Ishikawa (cell line): ENCODE data around the gene SPATA31D3.
"Not testable (repeated sequence)": the region's sequence is repeated elsewhere in the genome, so short reads cannot be mapped to it uniquely, and the experiment has no call there.

ENCODE experiments used
- CEBPB ChIP-seq: IDR thresholded peaks from 2 replicates; pipeline ENCODE4 v1.6.1; 2012
- CREB1 ChIP-seq: IDR thresholded peaks from 2 replicates; pipeline ENCODE4 v1.6.1; 2012; ENCODE audit warnings: low read depth
- EGR1 ChIP-seq: IDR thresholded peaks from 2 replicates; pipeline ENCODE4 v1.6.1; 2012
- EP300 ChIP-seq: IDR thresholded peaks from 2 replicates; pipeline ENCODE4 v1.6.1; 2012; ENCODE audit warnings: borderline replicate concordance
- FOXM1 ChIP-seq: IDR thresholded peaks from 2 replicates; pipeline ENCODE4 v1.6.1; 2012; ENCODE audit warnings: low read depth, borderline replicate concordance
- NFIC ChIP-seq: IDR thresholded peaks from 2 replicates; pipeline ENCODE4 v1.6.1; 2012
- RAD21 ChIP-seq: IDR thresholded peaks from 2 replicates; pipeline ENCODE4 v1.6.1; 2012; ENCODE audit warnings: low read depth
- REST ChIP-seq: IDR thresholded peaks from 2 replicates; pipeline ENCODE4 v1.6.1; 2012; ENCODE audit warnings: low read depth, mild to moderate bottlenecking
- TAF1 ChIP-seq: IDR thresholded peaks from 2 replicates; pipeline ENCODE4 v1.6.1; 2012; ENCODE audit warnings: low read depth, mild to moderate bottlenecking
- TCF12 ChIP-seq: IDR thresholded peaks from 2 replicates; pipeline ENCODE4 v1.6.1; 2012; ENCODE audit warnings: low read depth
- TEAD4 ChIP-seq: IDR thresholded peaks from 2 replicates; pipeline ENCODE4 v1.6.1; 2012
- USF1 ChIP-seq: IDR thresholded peaks from 2 replicates; pipeline ENCODE4 v1.6.1; 2012
- YY1 ChIP-seq: IDR thresholded peaks from 2 replicates; pipeline ENCODE4 v1.6.1; 2012; ENCODE audit warnings: low read depth
- ZBTB7A ChIP-seq: IDR thresholded peaks from 2 replicates; pipeline ENCODE4 v1.6.1; 2012; ENCODE audit warnings: low read depth
- TF ChIP-seq, protein P1 (sequence below): IDR thresholded peaks from 2 replicates; pipeline ENCODE4 v1.6.1; 2012

SPATA31D3 gene

GRCh38 chr9:81902626-81903025 lies 40.7 kb upstream of the SPATA31D3 start:
- TF ChIP-seq EP300, result no peak
- no peak for TF ChIP-seq USF1
- no peak for TF ChIP-seq YY1
- no peak for TF ChIP-seq REST

- TF ChIP-seq, protein P1, sequence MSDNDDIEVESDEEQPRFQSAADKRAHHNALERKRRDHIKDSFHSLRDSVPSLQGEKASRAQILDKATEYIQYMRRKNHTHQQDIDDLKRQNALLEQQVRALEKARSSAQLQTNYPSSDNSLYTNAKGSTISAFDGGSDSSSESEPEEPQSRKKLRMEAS, result no peak
- TF ChIP-seq NFIC (no peak), EP300 (no peak)
Measured at GRCh38 chr9:81906671-81907070, 36.6 kb upstream of the SPATA31D3 start.

DNA sequence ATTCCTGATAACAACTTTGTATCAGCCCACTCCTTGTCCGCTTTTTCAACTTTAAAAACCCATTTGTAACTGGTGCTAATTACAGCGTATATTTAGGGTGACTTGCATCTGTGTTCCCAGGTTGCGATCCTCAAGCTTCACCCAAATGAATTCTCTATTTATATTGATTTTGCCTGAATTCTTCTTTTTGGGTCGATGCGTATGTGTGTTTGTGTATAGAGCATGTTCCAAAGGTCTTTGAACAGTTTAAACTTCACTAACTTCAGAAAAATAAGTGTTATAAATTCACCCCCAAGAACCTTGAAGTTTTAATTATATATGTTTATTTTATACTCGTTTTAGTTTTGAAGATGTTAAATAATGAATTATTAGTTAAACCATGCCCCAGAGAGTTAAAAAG lies 31.2 kb upstream of the SPATA31D3 start:
- TF ChIP-seq, protein P1, result no peak
- no peak for TF ChIP-seq YY1
- TF ChIP-seq FOXM1, result no peak
- no peak for TF ChIP-seq TEAD4
- no peak for TF ChIP-seq RAD21
- TF ChIP-seq NFIC, result no peak
- TF ChIP-seq EP300, result no peak
- TF ChIP-seq USF1, result no peak
- TF ChIP-seq ZBTB7A, result no peak
- no peak for TF ChIP-seq TCF12
- TF ChIP-seq REST, result no peak
- TF ChIP-seq CEBPB, result no peak
- TF ChIP-seq EGR1, result no peak
- no peak for TF ChIP-seq CREB1
- TF ChIP-seq TAF1, result no peak

- TF ChIP-seq YY1 (no peak), REST (no peak), TAF1 (no peak), EGR1 (no peak), TEAD4 (no peak), ZBTB7A (no peak), CEBPB (no peak), NFIC (no peak)
- TF ChIP-seq, protein P1, result no peak
Measured at GRCh38 chr9:81915801-81916505, 27.3 kb upstream of the SPATA31D3 start.

DNA sequence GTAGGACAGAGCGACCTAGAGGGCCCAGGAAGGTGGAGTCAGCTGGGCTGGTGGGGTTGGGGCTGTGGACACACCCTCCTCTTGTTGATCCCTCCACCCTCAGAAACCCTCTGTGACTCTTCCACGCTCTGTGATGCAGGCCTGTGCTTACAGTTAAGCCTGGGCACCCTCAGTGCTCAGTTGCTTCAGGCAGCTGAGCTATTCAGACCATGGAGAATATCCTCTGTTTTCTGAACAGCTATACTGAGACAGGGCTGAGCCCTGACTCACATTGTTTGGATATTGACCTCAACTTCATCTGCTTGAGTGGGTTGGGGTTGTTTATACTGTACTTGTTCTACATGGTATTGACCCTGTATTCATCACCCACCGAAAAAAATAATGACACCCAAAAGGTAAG lies 15.0 kb upstream of the SPATA31D3 start, which contains the start of gene SPATA31D4:
Gene SPATA31D4 (plus strand): TSS at position 124 of the 400 bp plus-strand sequence. CDS start 86 bp downstream, at position 210.
- not testable (repeated sequence) for TF ChIP-seq ZBTB7A, FOXM1
- TF ChIP-seq, protein P1, result not testable (repeated sequence)
